ENCODE results near the gene KRTAP10-1.

Gene KRTAP10-1

GRCh38 chr21:44549525-44550211, 9.7 kb upstream of the KRTAP10-1 start:
- peaks cover 0 to 7% of the 10 kb centered on the region in 2 donors for H3K9me3 ChIP-seq (ENCODE audit: control insufficient read depth in 1 of 2, low read length in 2 of 2)
- H3K36me3 ChIP-seq (ENCODE audit: control insufficient read depth in 1 of 2, insufficient read depth in 2 of 2, low read length in 2 of 2) = no peaks in the 10 kb centered on the region
- no peaks in the 10 kb centered on the region for H3K4me1 ChIP-seq (ENCODE audit: control insufficient read depth in 1 of 2, insufficient read depth in 2 of 2, low read length in 2 of 2)
- no peak overlapping the region for H3K27ac ChIP-seq (ENCODE audit: low read depth, low read length)
- no peak overlapping the region for H3K4me3 ChIP-seq (ENCODE audit: low read depth in 1 of 2, low read length in 2 of 2)
- H3K27me3 ChIP-seq (ENCODE audit: control insufficient read depth in 1 of 2, insufficient read depth in 2 of 2, low read length in 2 of 2) = peaks cover 0 to 4% of the 10 kb centered on the region in 2 donors
- H3K9ac ChIP-seq (ENCODE audit: low read depth in 1 of 2, low read length in 2 of 2) = no peak overlapping the region

GRCh38 chr21:44548922-44549321, 8.9 kb upstream of the KRTAP10-1 start:
- no peaks in the 10 kb centered on the region for H3K36me3 ChIP-seq (ENCODE audit: control insufficient read depth in 1 of 2, insufficient read depth in 2 of 2, low read length in 2 of 2)
- peaks cover 0 to 7% of the 10 kb centered on the region in 2 donors for H3K9me3 ChIP-seq (ENCODE audit: control insufficient read depth in 1 of 2, low read length in 2 of 2)
- no peak overlapping the region for H3K9ac ChIP-seq (ENCODE audit: low read depth in 1 of 2, low read length in 2 of 2)
- H3K4me1 ChIP-seq (ENCODE audit: control insufficient read depth in 1 of 2, insufficient read depth in 2 of 2, low read length in 2 of 2) = no peaks in the 10 kb centered on the region
- peaks cover 0 to 4% of the 10 kb centered on the region in 2 donors for H3K27me3 ChIP-seq (ENCODE audit: control insufficient read depth in 1 of 2, insufficient read depth in 2 of 2, low read length in 2 of 2)
- no peak overlapping the region for H3K4me3 ChIP-seq (ENCODE audit: low read depth in 1 of 2, low read length in 2 of 2)
- no peak overlapping the region for H3K27ac ChIP-seq (ENCODE audit: low read depth, low read length)

- Histone ChIP-seq H3K36me3 (ENCODE audit: control insufficient read depth in 1 of 2, insufficient read depth in 2 of 2, low read length in 2 of 2) (no peaks in the 10 kb centered on the region), H3K27ac (ENCODE audit: low read depth, low read length) (no peak overlapping the region), H3K9ac (ENCODE audit: low read depth in 1 of 2, low read length in 2 of 2) (no peak overlapping the region), H3K9me3 (ENCODE audit: control insufficient read depth in 1 of 2, low read length in 2 of 2) (peaks cover 0 to 12% of the 10 kb centered on the region in 2 donors), H3K4me1 (ENCODE audit: control insufficient read depth in 1 of 2, insufficient read depth in 2 of 2, low read length in 2 of 2) (no peaks in the 10 kb centered on the region), H3K4me3 (ENCODE audit: low read depth in 1 of 2, low read length in 2 of 2) (no peak overlapping the region), H3K27me3 (ENCODE audit: control insufficient read depth in 1 of 2, insufficient read depth in 2 of 2, low read length in 2 of 2) (peaks cover 0 to 4% of the 10 kb centered on the region in 2 donors)
These were observed 8.4 kb upstream of the KRTAP10-1 start for GRCh38 chr21:44548381-44548780.

GRCh38 chr21:44547656-44548331, 7.8 kb upstream of the KRTAP10-1 start:
- peaks cover 0 to 18% of the 10 kb centered on the region in 2 donors for H3K9me3 ChIP-seq (ENCODE audit: control insufficient read depth in 1 of 2, low read length in 2 of 2)
- no peaks in the 10 kb centered on the region for H3K4me1 ChIP-seq (ENCODE audit: control insufficient read depth in 1 of 2, insufficient read depth in 2 of 2, low read length in 2 of 2)
- H3K36me3 ChIP-seq (ENCODE audit: control insufficient read depth in 1 of 2, insufficient read depth in 2 of 2, low read length in 2 of 2) = no peaks in the 10 kb centered on the region
- H3K27ac ChIP-seq (ENCODE audit: low read depth, low read length) = no peak overlapping the region
- H3K27me3 ChIP-seq (ENCODE audit: control insufficient read depth in 1 of 2, insufficient read depth in 2 of 2, low read length in 2 of 2) = peaks cover 0 to 4% of the 10 kb centered on the region in 2 donors
- H3K4me3 ChIP-seq (ENCODE audit: low read depth in 1 of 2, low read length in 2 of 2) = no peak overlapping the region
- no peak overlapping the region for H3K9ac ChIP-seq (ENCODE audit: low read depth in 1 of 2, low read length in 2 of 2)

DNA sequence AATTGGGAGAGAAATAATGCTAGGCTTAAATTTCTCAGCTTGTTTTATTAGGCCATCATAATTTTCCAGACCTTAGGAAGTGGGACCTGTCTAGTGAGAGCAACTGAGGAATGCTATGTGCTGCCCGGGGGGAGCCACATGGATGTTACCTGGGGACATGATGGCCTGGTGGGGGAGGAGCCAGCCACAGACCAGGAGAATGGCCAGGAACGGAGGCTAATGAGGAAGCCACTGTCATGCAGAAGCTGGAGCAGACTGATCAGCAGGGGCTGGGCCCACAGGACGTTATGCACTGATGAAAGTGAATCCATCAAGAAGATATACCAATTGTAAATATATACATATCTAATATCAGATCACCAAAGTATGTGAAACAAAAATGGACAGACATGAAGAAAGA, 4.6 kb upstream of the KRTAP10-1 start:
- Histone ChIP-seq H3K36me3 (ENCODE audit: control insufficient read depth in 1 of 2, insufficient read depth in 2 of 2, low read length in 2 of 2) (no peaks in the 10 kb centered on the region), H3K9me3 (ENCODE audit: control insufficient read depth in 1 of 2, low read length in 2 of 2) (peaks cover 0 to 23% of the 10 kb centered on the region in 2 donors), H3K9ac (ENCODE audit: low read depth in 1 of 2, low read length in 2 of 2) (no peak overlapping the region), H3K27me3 (ENCODE audit: control insufficient read depth in 1 of 2, insufficient read depth in 2 of 2, low read length in 2 of 2) (peaks cover 0 to 4% of the 10 kb centered on the region in 2 donors), H3K4me1 (ENCODE audit: control insufficient read depth in 1 of 2, insufficient read depth in 2 of 2, low read length in 2 of 2) (no peaks in the 10 kb centered on the region), H3K4me3 (ENCODE audit: low read depth in 1 of 2, low read length in 2 of 2) (no peak overlapping the region), H3K27ac (ENCODE audit: low read depth, low read length) (no peak overlapping the region)

GRCh38 chr21:44542716-44543115, 2.7 kb upstream of the KRTAP10-1 start:
- peaks cover 0 to 23% of the 10 kb centered on the region in 2 donors for H3K9me3 ChIP-seq (ENCODE audit: control insufficient read depth in 1 of 2, low read length in 2 of 2)
- H3K4me3 ChIP-seq (ENCODE audit: low read depth in 1 of 2, low read length in 2 of 2) = no peak overlapping the region
- H3K36me3 ChIP-seq (ENCODE audit: control insufficient read depth in 1 of 2, insufficient read depth in 2 of 2, low read length in 2 of 2) = no peaks in the 10 kb centered on the region
- H3K4me1 ChIP-seq (ENCODE audit: control insufficient read depth in 1 of 2, insufficient read depth in 2 of 2, low read length in 2 of 2) = no peaks in the 10 kb centered on the region
- H3K9ac ChIP-seq (ENCODE audit: low read depth in 1 of 2, low read length in 2 of 2) = no peak overlapping the region
- H3K27me3 ChIP-seq (ENCODE audit: control insufficient read depth in 1 of 2, insufficient read depth in 2 of 2, low read length in 2 of 2) = no peaks in the 10 kb centered on the region
- H3K27ac ChIP-seq (ENCODE audit: low read depth, low read length) = no peak overlapping the region

GRCh38 chr21:44540741-44541288, 820 bp upstream of the KRTAP10-1 start:
- H3K27ac ChIP-seq (ENCODE audit: low read depth, low read length) = no peak overlapping the region
- H3K9me3 ChIP-seq (ENCODE audit: control insufficient read depth in 1 of 2, low read length in 2 of 2) = peaks cover 0 to 17% of the 10 kb centered on the region in 2 donors
- no peaks in the 10 kb centered on the region for H3K36me3 ChIP-seq (ENCODE audit: control insufficient read depth in 1 of 2, insufficient read depth in 2 of 2, low read length in 2 of 2)
- no peak overlapping the region for H3K9ac ChIP-seq (ENCODE audit: low read depth in 1 of 2, low read length in 2 of 2)
- H3K4me1 ChIP-seq (ENCODE audit: control insufficient read depth in 1 of 2, insufficient read depth in 2 of 2, low read length in 2 of 2) = no peaks in the 10 kb centered on the region
- H3K4me3 ChIP-seq (ENCODE audit: low read depth in 1 of 2, low read length in 2 of 2) = no peak overlapping the region
- H3K27me3 ChIP-seq (ENCODE audit: control insufficient read depth in 1 of 2, insufficient read depth in 2 of 2, low read length in 2 of 2) = no peaks in the 10 kb centered on the region

- no peak overlapping the region for H3K9ac ChIP-seq (ENCODE audit: low read depth in 1 of 2, low read length in 2 of 2)
- H3K27me3 ChIP-seq (ENCODE audit: control insufficient read depth in 1 of 2, insufficient read depth in 2 of 2, low read length in 2 of 2) = no peaks in the 10 kb centered on the region
- H3K4me1 ChIP-seq (ENCODE audit: control insufficient read depth in 1 of 2, insufficient read depth in 2 of 2, low read length in 2 of 2) = no peaks in the 10 kb centered on the region
- H3K9me3 ChIP-seq (ENCODE audit: control insufficient read depth in 1 of 2, low read length in 2 of 2) = peaks cover 0 to 17% of the 10 kb centered on the region in 2 donors
- no peak overlapping the region for H3K4me3 ChIP-seq (ENCODE audit: low read depth in 1 of 2, low read length in 2 of 2)
- H3K27ac ChIP-seq (ENCODE audit: low read depth, low read length) = no peak overlapping the region
- H3K36me3 ChIP-seq (ENCODE audit: control insufficient read depth in 1 of 2, insufficient read depth in 2 of 2, low read length in 2 of 2) = no peaks in the 10 kb centered on the region
These were observed 949 bp downstream of the KRTAP10-1 start for GRCh38 chr21:44539046-44539445.

- no peak overlapping the region for H3K4me3 ChIP-seq (ENCODE audit: low read depth in 1 of 2, low read length in 2 of 2)
- peaks cover 0 to 10% of the 10 kb centered on the region in 2 donors for H3K9me3 ChIP-seq (ENCODE audit: control insufficient read depth in 1 of 2, low read length in 2 of 2)
- no peak overlapping the region for H3K9ac ChIP-seq (ENCODE audit: low read depth in 1 of 2, low read length in 2 of 2)
- H3K4me1 ChIP-seq (ENCODE audit: control insufficient read depth in 1 of 2, insufficient read depth in 2 of 2, low read length in 2 of 2) = no peaks in the 10 kb centered on the region
- H3K36me3 ChIP-seq (ENCODE audit: control insufficient read depth in 1 of 2, insufficient read depth in 2 of 2, low read length in 2 of 2) = no peaks in the 10 kb centered on the region
- no peak overlapping the region for H3K27ac ChIP-seq (ENCODE audit: low read depth, low read length)
- H3K27me3 ChIP-seq (ENCODE audit: control insufficient read depth in 1 of 2, insufficient read depth in 2 of 2, low read length in 2 of 2) = no peaks in the 10 kb centered on the region
These were observed 1.8 kb downstream of the KRTAP10-1 start for GRCh38 chr21:44537930-44538911.

All from duodenal mucosa (tissue), 2 donors.